ENCODE measurements around the gene DNAJA3.

DNA sequence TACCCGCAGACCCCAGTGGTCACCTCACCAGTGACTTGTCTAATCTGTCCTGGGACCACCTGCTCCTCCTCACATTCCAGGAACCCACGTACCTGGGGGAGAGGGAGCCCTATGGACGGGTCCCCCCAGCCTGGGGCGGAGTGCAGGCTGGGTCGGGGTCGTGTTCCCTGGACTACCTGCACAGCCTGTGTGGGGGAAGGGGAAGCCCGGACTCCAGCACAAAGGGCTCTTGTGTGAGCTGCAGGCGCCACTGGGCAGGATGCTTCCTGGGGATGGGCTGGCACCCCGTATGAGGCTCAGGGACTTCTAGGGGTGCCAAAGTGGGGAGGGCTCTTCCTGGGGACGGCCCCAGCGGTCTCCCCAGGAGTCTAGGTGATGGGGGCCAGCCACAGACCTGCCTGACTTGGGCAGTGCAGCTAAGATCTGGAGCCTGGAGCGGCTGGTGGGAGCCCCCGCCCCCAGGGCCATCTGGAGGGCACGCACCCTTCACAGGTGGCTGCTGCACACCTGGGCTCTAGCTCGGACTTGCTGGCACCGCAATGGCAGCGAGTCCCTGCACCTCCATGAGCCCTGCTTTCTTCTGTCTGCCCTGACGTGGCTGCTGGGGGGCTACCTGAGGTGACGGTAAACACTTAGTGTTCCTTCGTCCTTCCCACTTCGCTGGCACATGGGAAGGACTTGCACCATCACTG is 46.5 kb upstream of the DNAJA3 start:
- TF ChIP-seq CTCF (IDR thresholded peaks at IDR 0.05) (no peak), POLR2A (IDR thresholded peaks at IDR 0.05) (no peak)

All from adrenal gland (tissue), 5 donors.